Naive thymus-derived CD4-positive, alpha-beta T cell (primary cell): ENCODE results near the gene ARIH2. TPM values are rescaled to one million over a fixed set of nuclear protein-coding genes. Genes with fewer than 3 reads are reported as not detected.

Experiments used
- ATAC-seq: fragments of 150-1000 bp; cut with Tn5 transposase; 2 replicates; pipeline ENCODE4 v1.10.0; 2021; ENCODE audit warnings: mild to moderate bottlenecking, moderate library complexity
- CTCF ChIA-PET: fragments of 350-600 bp; sonication (Branson Sonifier 250); formaldehyde crosslinking; loops from one replicate; lab custom pipeline; 2021; ENCODE audit warnings: antibody characterized with exemption; lab: Charles Lee
- POLR2A ChIA-PET: fragments of 350-600 bp; sonication (Branson Sonifier 250); formaldehyde crosslinking; loops from one replicate; lab custom pipeline; 2021; ENCODE audit warnings: antibody characterized with exemption, inconsistent platforms; lab: Charles Lee
- DNase-seq, 9 donors: peaks; one replicate each; pipeline versions ENCODE4 v3.0.0 to v3.0.0-alpha.2; 2020 to 2022; ENCODE audit warnings: mixed read lengths in 1 of 9
- H3K27ac ChIP-seq: one replicate; pipeline ENCODE4 v1.7.0; 2013; ENCODE audit warnings: mild to moderate bottlenecking, low read depth, low read length, moderate library complexity
- H3K27me3 ChIP-seq, 2 donors: one replicate each; pipeline ENCODE4 v1.7.0; 2013; ENCODE audit warnings: low read length in 2 of 2, mild to moderate bottlenecking in 2 of 2, moderate library complexity in 2 of 2; ENCODE audit not compliant: control insufficient read depth in 2 of 2, insufficient read depth in 2 of 2
- H3K36me3 ChIP-seq, 3 experiments: 1 replicate in 2 of 3; 2 replicates in 1 of 3; pipeline ENCODE4 v1.7.0; 2013; ENCODE audit warnings: low read length in 3 of 3, mild to moderate bottlenecking in 3 of 3, moderate library complexity in 1 of 3; ENCODE audit not compliant: insufficient read depth in 3 of 3, control insufficient read depth in 2 of 3
- H3K4me1 ChIP-seq, 2 donors: one replicate each; pipeline ENCODE4 v1.7.0; 2013; ENCODE audit warnings: low read length in 2 of 2, mild to moderate bottlenecking in 2 of 2, moderate library complexity in 1 of 2; ENCODE audit not compliant: control insufficient read depth in 2 of 2, insufficient read depth in 2 of 2
- H3K4me3 ChIP-seq: 2 replicates; pipeline ENCODE4 v1.7.0; 2013; ENCODE audit warnings: mild to moderate bottlenecking, low read length
- H3K9me3 ChIP-seq, 3 experiments: 1 replicate in 2 of 3; 2 replicates in 1 of 3; pipeline ENCODE4 v1.7.0; 2013; ENCODE audit warnings: low read length in 3 of 3; ENCODE audit not compliant: control insufficient read depth in 2 of 3
- H3K27ac Mint-ChIP-seq, 9 donors: one replicate each; pipeline ENCODE4 v1.8.0; 2020 to 2022; ENCODE audit warnings: mixed read lengths in 9 of 9, mild to moderate bottlenecking in 8 of 9, moderate library complexity in 5 of 9, inconsistent platforms in 2 of 9
- H3K27me3 Mint-ChIP-seq, 5 donors: one replicate each; pipeline ENCODE4 v1.8.0; 2021 to 2022; ENCODE audit warnings: mixed read lengths in 5 of 5, mild to moderate bottlenecking in 1 of 5
- H3K36me3 Mint-ChIP-seq, 5 donors: one replicate each; pipeline ENCODE4 v1.8.0; 2020 to 2022; ENCODE audit warnings: mixed read lengths in 5 of 5, mild to moderate bottlenecking in 3 of 5, inconsistent platforms in 1 of 5
- H3K4me1 Mint-ChIP-seq, 7 donors: one replicate each; pipeline ENCODE4 v1.8.0; 2020 to 2022; ENCODE audit warnings: mixed read lengths in 7 of 7, mild to moderate bottlenecking in 3 of 7, inconsistent platforms in 1 of 7
- H3K4me3 Mint-ChIP-seq, 10 donors: one replicate each; pipeline ENCODE4 v1.8.0; 2020 to 2022; ENCODE audit warnings: mild to moderate bottlenecking in 10 of 10, mixed read lengths in 10 of 10, moderate library complexity in 6 of 10, inconsistent platforms in 2 of 10
- H3K9me3 Mint-ChIP-seq, 11 donors: one replicate each; pipeline ENCODE4 v1.8.0; 2020 to 2022; ENCODE audit warnings: mixed read lengths in 11 of 11, mild to moderate bottlenecking in 4 of 11, inconsistent platforms in 1 of 11, moderate library complexity in 1 of 11
- intact Hi-C, 2 donors: fragments of 100-400 bp; cut with micrococcal nuclease; formaldehyde crosslinking; loops; one replicate each; pipeline ENCODE4 v1.15.1; 2023
- polyA plus RNA-seq, 2 donors: library from polyadenylated mRNA; unstranded; fragments of 300-500 nt; fragmentation: Illumina TruSeq; gene quantifications; one replicate each; pipeline ENCODE4 v1.2.3, GENCODE V29; 2021
- total RNA-seq, 6 experiments: library from RNA in 5 of 6; stranded (reverse) in 5 of 6; gene quantifications; 1 replicate in 5 of 6; 2 replicates in 1 of 6; pipeline ENCODE4 v1.2.3 and lab custom pipeline; 2021 to 2026

The ARIH2 gene
- total and polyA plus RNA-seq, 7 experiments from 2014 or later, result 103 to 189 (median 140) TPM

- no peak overlapping the region for H3K27ac ChIP-seq
- H3K4me3 Mint-ChIP-seq, result peak overlapping the region in 8 of 10 donors; percentile 25 to 67 (median 43)
- CTCF ChIA-PET, result interaction anchor here (0.6 kb wide), 1 partner anchor 21 kb away, joined by 8 read pairs; no protein-coding TSS in a partner anchor
Measured at GRCh38 chr3:48926425-48927392, 8.1 kb downstream of the ARIH2 start.

GRCh38 chr3:48927928-48928327 is 9.3 kb downstream of the ARIH2 start:
- peaks cover 28 to 33% of the 10 kb centered on the region in 2 donors for H3K4me1 ChIP-seq

More at GRCh38 chr3:48926425-48927392, 8.1 kb downstream of the ARIH2 start:
- Histone ChIP-seq H3K4me3 (no peak overlapping the region), H3K9me3 (no peaks in the 10 kb centered on the region), H3K36me3 (peaks cover 0 to 55% (median 6%) of the 10 kb centered on the region in 3 experiments), H3K4me1 (peaks cover 29 to 36% of the 10 kb centered on the region in 2 donors), H3K27me3 (no peaks in the 10 kb centered on the region)
- intact Hi-C loops, result no loop called here
- no peaks in the 10 kb centered on the region for H3K27me3 Mint-ChIP-seq
- DNase-seq (peak in 1 of 9 donors; percentile 30), ATAC-seq (no peak)
- H3K27ac Mint-ChIP-seq, result peak overlapping the region in 6 of 9 donors; percentile 5 to 69 (median 62)
- peaks cover 45 to 69% (median 63%) of the 10 kb centered on the region in 7 donors for H3K4me1 Mint-ChIP-seq
- H3K9me3 Mint-ChIP-seq, result no peaks in the 10 kb centered on the region
- POLR2A ChIA-PET, result no interaction called here
- peaks cover 13 to 49% (median 26%) of the 10 kb centered on the region in 5 donors for H3K36me3 Mint-ChIP-seq

GRCh38 chr3:48928679-48929078 is 10.0 kb downstream of the ARIH2 start:
- Mint-ChIP-seq H3K4me1 (peaks cover 54 to 77% (median 70%) of the 10 kb centered on the region in 7 donors), H3K36me3 (peaks cover 13 to 60% (median 38%) of the 10 kb centered on the region in 5 donors), H3K27ac (peak overlapping the region in 5 of 9 donors; percentile 3 to 71 (median 32)), H3K9me3 (peaks cover 0 to 4% (median 0%) of the 10 kb centered on the region in 11 donors), H3K27me3 (no peaks in the 10 kb centered on the region), H3K4me3 (peak overlapping the region in 9 of 10 donors; percentile 2 to 62 (median 29))
- Histone ChIP-seq H3K9me3 (no peaks in the 10 kb centered on the region), H3K27ac (no peak overlapping the region), H3K4me1 (peaks cover 28 to 33% of the 10 kb centered on the region in 2 donors), H3K27me3 (no peaks in the 10 kb centered on the region), H3K4me3 (no peak overlapping the region), H3K36me3 (peaks cover 0 to 64% (median 10%) of the 10 kb centered on the region in 3 experiments)
- ATAC-seq, result no peak
- DNase-seq, result no peak
- ChIA-PET POLR2A (interaction anchor here (0.6 to 2.1 kb wide), 2 partner anchors 10 to 132 kb away, joined by 3 to 9 read pairs; partner anchors contain the start of gene ARIH2), CTCF (interaction anchor here (1.2 kb wide), 1 partner anchor 9 kb away, joined by 3 read pairs; no protein-coding TSS in a partner anchor)
- intact Hi-C loops, result no loop called here

More at GRCh38 chr3:48927928-48928327, 9.3 kb downstream of the ARIH2 start:
- POLR2A ChIA-PET, result no interaction called here
- CTCF ChIA-PET, result interaction anchor here (0.7 to 1.2 kb wide), 2 partner anchors 9 to 29 kb away, joined by 3 read pairs; partner anchors contain the start of gene SLC25A20
- Mint-ChIP-seq H3K4me3 (peak overlapping the region in 8 of 10 donors; percentile 17 to 73 (median 48)), H3K9me3 (peaks cover 0 to 2% (median 0%) of the 10 kb centered on the region in 11 donors), H3K27ac (peak overlapping the region in 2 of 9 donors; percentile 20 to 53), H3K27me3 (no peaks in the 10 kb centered on the region), H3K36me3 (peaks cover 13 to 57% (median 37%) of the 10 kb centered on the region in 5 donors), H3K4me1 (peaks cover 54 to 74% (median 68%) of the 10 kb centered on the region in 7 donors)
- ATAC-seq (peak; percentile 46), DNase-seq (no peak)
- Histone ChIP-seq H3K27ac (no peak overlapping the region), H3K36me3 (peaks cover 0 to 61% (median 9%) of the 10 kb centered on the region in 3 experiments), H3K9me3 (no peaks in the 10 kb centered on the region), H3K27me3 (no peaks in the 10 kb centered on the region), H3K4me3 (no peak overlapping the region)
- intact Hi-C loops, result no loop called here

GRCh38 chr3:48929358-48930035 is 10.9 kb downstream of the ARIH2 start:
- POLR2A ChIA-PET, result interaction anchor here (0.6 to 2.1 kb wide), 5 partner anchors 10 to 1165 kb away, joined by 3 to 9 read pairs (median 3); partner anchors contain the start of gene ARIH2
- ATAC-seq (no peak), DNase-seq (no peak)
- CTCF ChIA-PET, result interaction anchor here (0.7 kb wide), 1 partner anchor 73 kb away, joined by 3 read pairs; no protein-coding TSS in a partner anchor
- peaks cover 28 to 33% of the 10 kb centered on the region in 2 donors for H3K4me1 ChIP-seq
- no peak overlapping the region for H3K27ac ChIP-seq
- H3K4me1 Mint-ChIP-seq, result peaks cover 54 to 81% (median 76%) of the 10 kb centered on the region in 7 donors
- peak overlapping the region in 4 of 9 donors; percentile 10 to 43 (median 28) for H3K27ac Mint-ChIP-seq
- H3K36me3 Mint-ChIP-seq, result peaks cover 17 to 65% (median 44%) of the 10 kb centered on the region in 5 donors
- no peak overlapping the region for H3K4me3 ChIP-seq
- intact Hi-C loops, result loop anchor here (5.0 kb wide), 3 partner anchors 32 to 192 kb away; partner anchors contain the start of gene SLC25A20 (in 2 of the 2)
- no peaks in the 10 kb centered on the region for H3K27me3 ChIP-seq
- H3K9me3 Mint-ChIP-seq, result peaks cover 0 to 4% (median 0%) of the 10 kb centered on the region in 11 donors
- H3K9me3 ChIP-seq, result no peaks in the 10 kb centered on the region
- H3K27me3 Mint-ChIP-seq, result no peaks in the 10 kb centered on the region
- peaks cover 0 to 61% (median 13%) of the 10 kb centered on the region in 3 experiments for H3K36me3 ChIP-seq
- peak overlapping the region in 8 of 10 donors; percentile 0 to 54 (median 42) for H3K4me3 Mint-ChIP-seq

- CTCF ChIA-PET, result interaction anchor here (0.6 kb wide), 1 partner anchor 884 kb away, joined by 3 read pairs; no protein-coding TSS in a partner anchor
- Mint-ChIP-seq H3K4me3 (no peak overlapping the region), H3K36me3 (peaks cover 17 to 66% (median 52%) of the 10 kb centered on the region in 5 donors), H3K27ac (no peak overlapping the region), H3K27me3 (no peaks in the 10 kb centered on the region), H3K4me1 (peaks cover 51 to 89% (median 83%) of the 10 kb centered on the region in 7 donors), H3K9me3 (peaks cover 0 to 4% (median 0%) of the 10 kb centered on the region in 11 donors)
- Histone ChIP-seq H3K4me3 (no peak overlapping the region), H3K4me1 (peaks cover 28 to 31% of the 10 kb centered on the region in 2 donors), H3K27ac (no peak overlapping the region), H3K9me3 (no peaks in the 10 kb centered on the region), H3K27me3 (no peaks in the 10 kb centered on the region), H3K36me3 (peaks cover 0 to 64% (median 13%) of the 10 kb centered on the region in 3 experiments)
- ATAC-seq (no peak), DNase-seq (no peak)
- intact Hi-C loops, result loop anchor here (5.0 kb wide), 3 partner anchors 33 to 193 kb away; partner anchors contain the start of gene SLC25A20 (in 2 of the 2)
- POLR2A ChIA-PET, result interaction anchor here (2.1 kb wide), 1 partner anchor 12 kb away, joined by 9 read pairs; the partner anchor contains the start of gene ARIH2
Measured at GRCh38 chr3:48930590-48930989, 11.9 kb downstream of the ARIH2 start.
